A673 (cell line): ENCODE measurements around the gene NRAP. TPM values are rescaled to one million over a fixed set of nuclear protein-coding genes. Genes with fewer than 3 reads are reported as not detected.

ENCODE experiments used
- BruUV-seq: library from RNA; stranded (reverse); fragments of 400-500 nt; replicated peaks from 2 replicates; lab custom pipeline; 2021; lab: Mats Ljungman, UMichigan
- CTCF ChIA-PET: fragments of 300-600 bp; sonication (Branson Sonifier 250); formaldehyde crosslinking; loops from one replicate; lab custom pipeline; 2022; ENCODE audit warnings: antibody characterized with exemption; lab: Charles Lee
- POLR2A ChIA-PET: fragments of 300-600 bp; sonication (Branson Sonifier 250); formaldehyde crosslinking; loops from one replicate; lab custom pipeline; 2022; ENCODE audit warnings: antibody characterized with exemption; ENCODE audit not compliant: low non-redundant PET; lab: Charles Lee
- DNase-seq: peaks from one replicate; pipeline ENCODE4 v3.0.0-alpha.2; 2015; ENCODE audit warnings: low spot score
- H3K27ac ChIP-seq: fragments of 200-600 bp; sonication (generic); 2 replicates; pipeline ENCODE4 v1.5.1; 2016; ENCODE audit warnings: mixed run types, low read depth, mild to moderate bottlenecking, mixed read lengths, antibody characterized with exemption, low read length; ENCODE audit not compliant: poor library complexity, severe bottlenecking
- H3K27me3 ChIP-seq: fragments of 200-600 bp; sonication (generic); replicated peaks from 2 replicates; pipeline ENCODE4 v1.6.1; 2017; ENCODE audit warnings: mixed run types, low read depth, mild to moderate bottlenecking, mixed read lengths, antibody characterized with exemption, low read length; ENCODE audit not compliant: insufficient read depth, poor library complexity
- H3K36me3 ChIP-seq: fragments of 200-600 bp; sonication (generic); 2 replicates; pipeline ENCODE4 v1.6.1; 2016; ENCODE audit warnings: mixed run types, mild to moderate bottlenecking, mixed read lengths, antibody characterized with exemption, low read length; ENCODE audit not compliant: insufficient read depth, poor library complexity, severe bottlenecking
- H3K4me1 ChIP-seq: fragments of 200-600 bp; sonication (generic); 2 replicates; pipeline ENCODE4 v1.6.1; 2017; ENCODE audit warnings: mixed run types, mild to moderate bottlenecking, mixed read lengths, antibody characterized with exemption, low read length; ENCODE audit not compliant: insufficient read depth, poor library complexity, severe bottlenecking
- H3K4me3 ChIP-seq: fragments of 200-600 bp; sonication (generic); 2 replicates; pipeline ENCODE4 v1.5.1; 2016; ENCODE audit warnings: low read depth, mixed run types, mild to moderate bottlenecking, mixed read lengths, low read length; ENCODE audit not compliant: poor library complexity, severe bottlenecking
- H3K9me3 ChIP-seq: fragments of 200-600 bp; sonication (generic); 2 replicates; pipeline ENCODE4 v1.6.1; 2016; ENCODE audit warnings: mixed run types, low read depth, mild to moderate bottlenecking, mixed read lengths, antibody characterized with exemption, low read length; ENCODE audit not compliant: poor library complexity, severe bottlenecking
- EZH2 ChIP-seq: fragments of 200-600 bp; sonication (generic); IDR thresholded peaks from 2 replicates; pipeline ENCODE4 v1.6.1; 2017; ENCODE audit warnings: borderline replicate concordance, low read depth, mild to moderate bottlenecking, mixed read lengths, antibody characterized with exemption, low read length; ENCODE audit not compliant: poor library complexity, severe bottlenecking
- intact Hi-C: fragments of 100-400 bp; cut with micrococcal nuclease; formaldehyde crosslinking; loops from one replicate; pipeline ENCODE4 v1.10.0; 2022; ENCODE audit not compliant: unreplicated experiment
- total RNA-seq: library from RNA; stranded (reverse); gene quantifications from 2 replicates; pipeline ENCODE4 v1.2.3, GENCODE V29; 2021
- TF ChIP-seq, protein P1 (sequence below): fragments of 300-800, 200-600 bp; sonication (generic); conservative IDR thresholded peaks from 2 replicates; pipeline ENCODE4 v1.5.1; 2017; ENCODE audit warnings: low read depth, mild to moderate bottlenecking, antibody characterized with exemption, low read length, moderate library complexity, mixed read lengths

Gene NRAP
- total RNA-seq, 1 experiment from 2014 or later, result 0.34 TPM

DNA sequence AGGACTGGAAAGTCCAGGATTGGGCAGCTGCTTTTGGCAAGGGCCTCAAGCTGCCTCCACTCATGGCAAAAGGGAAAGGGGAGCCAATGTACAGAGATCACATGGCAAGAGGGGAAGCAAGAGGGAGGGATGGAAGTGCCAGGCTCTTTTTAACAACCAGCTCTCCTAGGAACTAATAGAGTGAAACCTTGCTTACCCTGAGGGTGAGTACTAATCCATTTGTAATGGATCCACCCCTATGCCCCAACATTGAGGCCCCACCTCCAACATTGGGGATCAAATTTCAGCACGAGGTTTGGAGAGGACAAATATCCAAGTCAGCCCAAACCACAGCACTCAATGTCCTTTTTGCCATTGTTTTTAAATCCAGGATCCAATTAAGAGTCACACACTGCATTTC lies 98.5 kb downstream of the NRAP start:
- no peaks in the 10 kb centered on the region for H3K9me3 ChIP-seq
- DNase-seq, result no peak
- H3K27me3 ChIP-seq, result no peaks in the 10 kb centered on the region
- no peak overlapping the region for H3K4me3 ChIP-seq
- CTCF ChIA-PET, result no interaction called here
- intact Hi-C loops, result loop anchor here (10.0 kb wide), 3 partner anchors 181 to 1001 kb away; no protein-coding TSS in a partner anchor
- POLR2A ChIA-PET, result no interaction called here
- no peaks in the 10 kb centered on the region for H3K4me1 ChIP-seq
- TF ChIP-seq, protein P1, sequence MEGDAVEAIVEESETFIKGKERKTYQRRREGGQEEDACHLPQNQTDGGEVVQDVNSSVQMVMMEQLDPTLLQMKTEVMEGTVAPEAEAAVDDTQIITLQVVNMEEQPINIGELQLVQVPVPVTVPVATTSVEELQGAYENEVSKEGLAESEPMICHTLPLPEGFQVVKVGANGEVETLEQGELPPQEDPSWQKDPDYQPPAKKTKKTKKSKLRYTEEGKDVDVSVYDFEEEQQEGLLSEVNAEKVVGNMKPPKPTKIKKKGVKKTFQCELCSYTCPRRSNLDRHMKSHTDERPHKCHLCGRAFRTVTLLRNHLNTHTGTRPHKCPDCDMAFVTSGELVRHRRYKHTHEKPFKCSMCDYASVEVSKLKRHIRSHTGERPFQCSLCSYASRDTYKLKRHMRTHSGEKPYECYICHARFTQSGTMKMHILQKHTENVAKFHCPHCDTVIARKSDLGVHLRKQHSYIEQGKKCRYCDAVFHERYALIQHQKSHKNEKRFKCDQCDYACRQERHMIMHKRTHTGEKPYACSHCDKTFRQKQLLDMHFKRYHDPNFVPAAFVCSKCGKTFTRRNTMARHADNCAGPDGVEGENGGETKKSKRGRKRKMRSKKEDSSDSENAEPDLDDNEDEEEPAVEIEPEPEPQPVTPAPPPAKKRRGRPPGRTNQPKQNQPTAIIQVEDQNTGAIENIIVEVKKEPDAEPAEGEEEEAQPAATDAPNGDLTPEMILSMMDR, result no peak
- no peak for TF ChIP-seq EZH2
- no TSS peak for BruUV-seq
- H3K27ac ChIP-seq, result no peak overlapping the region
- H3K36me3 ChIP-seq, result no peaks in the 10 kb centered on the region

DNA sequence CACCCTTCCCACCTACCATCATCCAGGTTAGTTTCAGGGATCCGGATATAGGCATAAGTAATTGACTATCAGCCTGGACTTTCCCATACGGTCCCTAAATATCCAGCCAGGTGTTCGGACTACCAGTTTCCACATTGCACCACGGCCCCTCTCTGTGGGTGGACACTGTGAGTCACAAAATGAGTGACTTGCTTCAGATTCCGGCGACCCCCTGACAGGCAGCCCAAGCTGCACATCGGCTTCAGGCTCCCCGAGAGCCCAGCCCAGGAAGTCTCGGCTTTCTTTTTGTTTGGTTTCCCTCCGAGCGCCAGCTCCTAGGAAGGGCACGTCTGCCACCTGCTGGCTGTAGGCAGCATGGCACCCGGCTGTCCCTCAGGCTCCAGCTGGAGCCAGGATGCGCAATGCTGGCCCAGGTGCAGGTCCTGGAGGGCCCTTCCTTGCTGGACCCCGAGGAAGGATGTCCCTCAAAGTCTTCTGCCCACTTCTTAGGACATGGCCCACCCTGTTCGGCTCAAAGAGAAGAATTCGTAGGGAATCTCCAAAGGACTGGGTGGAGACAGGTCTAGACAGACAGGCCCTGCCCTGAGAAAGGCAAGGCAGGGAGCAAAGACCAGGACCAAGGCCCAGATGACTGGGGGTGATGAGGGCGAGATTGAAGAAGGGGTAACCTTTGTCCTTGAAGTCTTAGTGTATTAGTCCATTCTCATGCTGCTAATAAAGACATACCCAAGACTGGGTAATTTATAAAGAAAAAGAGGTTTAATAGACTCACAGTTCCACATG lies 100.3 kb downstream of the NRAP start:
- DNase-seq, result peak; percentile 85
- CTCF ChIA-PET, result interaction anchor here (0.5 to 1.7 kb wide), 7 partner anchors 10 to 1236 kb away, joined by 3 to 7 read pairs (median 5); no protein-coding TSS in a partner anchor
- Histone ChIP-seq H3K27ac (no peak overlapping the region), H3K36me3 (no peaks in the 10 kb centered on the region), H3K9me3 (no peaks in the 10 kb centered on the region), H3K4me1 (no peaks in the 10 kb centered on the region), H3K4me3 (peak overlapping the region; percentile 33), H3K27me3 (no peaks in the 10 kb centered on the region)
- POLR2A ChIA-PET, result no interaction called here
- intact Hi-C loops, result loop anchor here (5.0 to 10.0 kb wide), 6 partner anchors 41 to 1086 kb away; no protein-coding TSS in a partner anchor
- no peak for TF ChIP-seq EZH2
- TF ChIP-seq, protein P1, result peak; percentile 98
- no TSS peak for BruUV-seq

DNA sequence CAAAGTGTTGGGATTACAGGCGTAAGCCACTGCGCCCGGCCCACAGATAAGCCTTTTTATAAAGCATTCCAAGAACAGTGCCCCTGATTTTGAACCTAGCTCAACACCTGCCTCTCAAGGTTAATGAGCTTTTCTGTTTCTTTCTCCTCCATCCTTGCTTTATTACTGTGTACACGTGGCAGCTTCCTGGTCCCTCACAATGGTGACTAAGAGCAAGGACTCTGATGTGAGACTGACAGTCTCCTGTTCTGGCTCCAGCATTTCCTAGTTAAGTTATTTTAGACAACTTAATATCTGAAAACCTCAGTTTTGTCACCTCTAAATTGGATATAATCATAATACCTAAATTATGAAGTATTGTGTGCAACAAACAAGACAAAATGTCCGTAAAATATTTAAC lies 101.1 kb downstream of the NRAP start:
- BruUV-seq, result no TSS peak
- Histone ChIP-seq H3K27ac (no peak overlapping the region), H3K36me3 (no peaks in the 10 kb centered on the region), H3K9me3 (no peaks in the 10 kb centered on the region), H3K27me3 (no peaks in the 10 kb centered on the region), H3K4me1 (peaks cover 7% of the 10 kb centered on the region), H3K4me3 (no peak overlapping the region)
- intact Hi-C loops, result loop anchor here (5.0 to 10.0 kb wide), 6 partner anchors 40 to 1085 kb away; no protein-coding TSS in a partner anchor
- POLR2A ChIA-PET, result no interaction called here
- CTCF ChIA-PET, result interaction anchor here (0.6 to 1.7 kb wide), 3 partner anchors 40 to 1235 kb away, joined by 4 to 6 read pairs (median 5); no protein-coding TSS in a partner anchor
- DNase-seq, result no peak
- no peak for TF ChIP-seq EZH2
- TF ChIP-seq, protein P1, result no peak
